NCI-H2081 treated with DMSO at 0.1 percent for 48 hours (cell line): ENCODE data around the gene BBS9.
"Not testable (repeated sequence)": the region's sequence is repeated elsewhere in the genome, so short reads cannot be mapped to it uniquely, and the experiment has no call there.

ENCODE experiments used
- DNase-seq: peaks from one replicate; lab custom pipeline; 2025; lab: John Stamatoyannopoulos, UW

BBS9 gene

GRCh38 chr7:33278095-33278494 lies 148.7 kb downstream of the BBS9 start:
- no peak for DNase-seq

DNA sequence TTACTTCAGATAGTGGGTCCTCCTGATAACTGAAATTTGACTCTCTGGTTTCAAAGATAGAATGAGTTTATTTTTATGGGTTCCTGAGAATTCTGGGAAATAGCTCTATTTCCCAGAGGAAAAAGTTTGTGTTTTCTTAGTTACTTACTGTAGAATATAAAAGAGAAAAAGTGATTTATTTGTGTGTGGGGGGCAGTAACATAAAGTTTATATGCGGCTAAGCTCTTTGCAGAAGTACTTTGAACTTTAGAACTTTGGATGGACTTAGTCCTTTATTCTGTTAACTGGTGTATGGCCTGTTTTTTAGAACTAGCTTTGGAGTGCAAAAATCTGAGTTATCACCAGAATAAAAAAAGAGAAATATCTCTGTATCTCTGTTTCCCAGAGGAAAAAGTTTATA lies 157.1 kb downstream of the BBS9 start:
- no peak for DNase-seq

DNA sequence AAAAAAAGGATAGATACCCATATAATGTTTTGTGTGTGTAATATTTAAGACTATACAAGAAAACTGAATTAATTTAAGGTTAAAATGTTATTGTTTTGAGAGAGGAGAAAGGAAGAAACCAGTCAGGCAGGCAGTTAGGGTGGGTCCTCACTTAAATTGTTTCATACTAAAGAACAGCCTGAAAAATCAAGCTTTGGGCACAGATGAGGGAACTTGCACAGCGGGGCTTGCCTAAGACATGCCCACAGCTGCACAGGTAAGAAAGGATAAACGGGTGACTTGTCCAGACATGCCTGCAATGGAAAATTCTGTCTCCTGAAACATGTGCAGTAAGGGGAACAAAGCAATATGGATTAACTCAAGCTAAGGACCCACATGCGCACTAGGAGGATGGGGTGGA lies 158.4 kb downstream of the BBS9 start:
- DNase-seq, result no peak

DNA sequence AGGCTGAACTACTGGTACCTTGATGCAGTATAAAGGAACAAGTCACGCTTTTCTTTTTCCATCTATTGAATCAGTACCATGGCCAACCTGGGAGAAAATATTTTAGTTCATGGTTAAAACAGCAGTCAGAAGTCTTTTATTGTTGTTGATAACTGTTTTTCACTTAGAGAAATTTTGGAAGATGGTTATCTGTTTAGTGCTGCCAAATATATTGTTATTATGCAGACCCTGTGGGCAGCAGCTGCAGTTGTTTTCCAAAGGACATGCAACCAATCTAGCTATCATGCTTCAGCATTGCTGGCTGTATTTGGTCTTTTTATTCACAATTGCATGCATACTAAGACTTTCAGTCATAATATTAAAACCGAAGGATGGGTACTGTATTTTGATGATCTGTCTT lies 169.5 kb downstream of the BBS9 start:
- DNase-seq, result no peak

GRCh38 chr7:33299425-33299824 lies 170.1 kb downstream of the BBS9 start:
- DNase-seq, result no peak

GRCh38 chr7:33300131-33300530 lies 170.8 kb downstream of the BBS9 start:
- no peak for DNase-seq

DNA sequence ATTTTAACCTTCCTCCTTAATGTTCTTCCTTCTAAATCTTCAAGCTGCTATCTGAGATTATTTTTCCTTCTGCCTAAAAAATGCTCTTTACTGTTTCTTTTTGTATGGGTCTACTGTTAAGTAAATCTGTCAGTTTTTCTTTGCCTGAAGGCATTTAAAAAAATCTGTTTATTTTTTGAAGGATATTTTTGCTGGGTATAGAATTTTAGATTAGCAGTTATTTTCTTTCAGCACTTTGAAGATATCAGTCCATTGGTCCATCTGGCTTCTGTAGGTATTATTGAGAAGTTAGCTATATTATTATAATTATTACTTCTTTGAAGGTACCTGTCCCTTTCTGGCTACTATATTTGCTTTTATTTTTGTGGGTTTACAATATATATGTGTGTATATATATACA lies 171.4 kb downstream of the BBS9 start:
- no peak for DNase-seq

DNA sequence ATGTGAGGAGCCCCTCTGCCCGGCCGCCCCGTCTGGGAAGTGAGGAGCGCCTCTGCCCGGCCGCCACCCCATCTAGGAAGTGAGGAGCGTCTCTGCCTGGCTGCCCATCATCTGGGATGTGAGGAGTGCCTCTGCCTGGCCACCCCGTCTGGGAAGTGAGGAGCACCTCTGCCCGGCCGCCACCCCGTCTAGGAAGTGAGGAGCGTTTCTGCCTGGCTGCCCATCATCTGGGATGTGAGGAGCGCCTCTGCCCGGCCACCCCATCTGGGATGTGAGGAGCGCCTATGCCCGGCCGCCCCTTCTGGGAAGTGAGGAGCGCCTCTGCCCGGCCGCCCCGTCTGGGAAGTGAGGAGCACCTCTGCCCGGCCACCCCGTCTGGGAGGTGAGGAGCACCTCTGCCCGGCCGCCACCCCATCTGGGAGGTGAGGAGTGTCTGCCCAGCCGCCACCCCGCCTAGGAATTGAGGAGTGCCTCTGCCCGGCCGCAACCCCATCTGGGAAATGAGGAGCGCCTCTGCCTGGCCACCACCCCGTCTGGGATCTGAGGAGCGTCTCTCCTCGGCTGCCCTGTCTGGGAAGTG lies 174.7 kb downstream of the BBS9 start:
- DNase-seq, result not testable (repeated sequence)

DNA sequence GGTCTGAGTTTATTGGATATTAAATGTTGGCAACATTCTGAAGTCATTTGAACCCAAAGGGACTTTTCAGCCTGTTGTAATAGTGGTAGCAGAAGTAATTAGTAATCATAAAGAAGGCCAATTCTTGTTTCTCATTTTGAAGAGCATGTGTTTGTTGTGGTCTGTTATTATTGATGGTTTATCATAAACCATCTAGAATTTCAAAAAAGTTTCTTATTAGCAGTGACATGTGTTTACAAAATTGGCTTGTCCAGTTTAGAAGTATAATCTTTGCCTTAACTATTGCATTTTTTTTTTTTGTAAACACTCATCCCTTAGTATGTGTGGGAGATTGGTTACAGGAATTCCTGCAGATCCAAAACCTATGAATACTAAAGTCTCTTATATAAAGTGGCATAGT lies 177.8 kb downstream of the BBS9 start:
- no peak for DNase-seq

- DNase-seq, result no peak
Measured at GRCh38 chr7:33310546-33310945, 181.2 kb downstream of the BBS9 start.

- DNase-seq, result no peak
Measured at GRCh38 chr7:33325754-33326484, 196.6 kb downstream of the BBS9 start.

DNA sequence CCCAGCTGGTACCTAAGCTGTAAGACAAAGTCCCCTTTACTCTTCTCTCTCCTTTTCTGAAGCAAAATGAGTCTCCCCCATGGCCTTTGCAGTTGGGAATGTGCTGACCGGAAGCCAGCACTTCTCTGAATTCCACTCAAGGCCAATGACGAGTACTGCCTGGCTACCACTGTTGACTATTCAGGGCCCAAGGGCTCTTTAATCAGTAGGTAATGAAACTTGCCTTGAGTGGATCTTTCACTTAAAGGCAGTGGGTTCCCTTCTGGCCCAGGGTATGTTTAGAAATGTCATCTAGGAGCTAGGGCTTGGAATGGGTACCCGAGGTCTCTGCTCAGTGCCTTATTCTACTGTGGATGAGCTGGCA lies 197.1 kb downstream of the BBS9 start:
- DNase-seq, result no peak

DNA sequence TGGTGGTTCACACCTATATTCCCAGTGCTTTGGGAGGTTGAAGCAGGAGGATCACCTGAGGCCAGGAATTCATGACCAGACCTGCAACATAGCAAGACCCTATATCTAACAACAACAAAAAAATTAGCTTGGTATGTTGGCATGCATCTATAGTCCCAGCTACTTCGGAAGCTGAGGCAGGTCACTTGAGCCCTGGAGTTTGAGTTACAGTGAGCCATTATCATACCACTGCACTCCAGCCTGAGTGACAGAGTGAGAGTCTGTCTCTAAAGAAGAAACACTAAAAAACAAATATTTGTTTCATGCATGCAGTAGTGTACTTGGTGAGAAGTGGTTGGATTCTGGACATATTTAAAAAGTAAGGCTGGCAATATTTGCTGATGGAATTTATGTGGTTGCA lies 198.1 kb downstream of the BBS9 start:
- no peak for DNase-seq

- no peak for DNase-seq
Measured at GRCh38 chr7:33334349-33334748, 205.0 kb downstream of the BBS9 start.

DNA sequence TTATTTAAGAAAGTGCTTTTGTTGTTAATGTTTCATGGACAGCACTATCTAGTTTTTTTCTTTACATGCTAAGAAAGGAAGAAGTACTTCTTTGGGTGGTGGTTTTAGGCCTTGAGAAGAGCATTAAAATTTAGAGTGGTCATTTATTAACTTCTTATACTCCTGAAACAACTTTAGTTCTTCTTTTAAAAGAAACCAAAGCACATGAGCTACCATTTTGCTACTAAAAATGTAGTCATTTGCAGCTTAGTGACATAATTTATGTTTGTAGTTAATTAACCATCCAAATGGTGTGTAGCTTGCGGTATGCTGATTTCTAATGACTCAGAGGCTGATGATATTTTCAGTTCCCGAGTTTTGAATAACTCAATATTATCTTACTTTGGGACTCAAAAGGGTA lies 207.5 kb downstream of the BBS9 start:
- no peak for DNase-seq

- no peak for DNase-seq
Measured at GRCh38 chr7:33339074-33339790, 209.9 kb downstream of the BBS9 start.

GRCh38 chr7:33346055-33346454 lies 216.7 kb downstream of the BBS9 start:
- no peak for DNase-seq

GRCh38 chr7:33350577-33350976 lies 221.2 kb downstream of the BBS9 start:
- DNase-seq, result no peak

DNA sequence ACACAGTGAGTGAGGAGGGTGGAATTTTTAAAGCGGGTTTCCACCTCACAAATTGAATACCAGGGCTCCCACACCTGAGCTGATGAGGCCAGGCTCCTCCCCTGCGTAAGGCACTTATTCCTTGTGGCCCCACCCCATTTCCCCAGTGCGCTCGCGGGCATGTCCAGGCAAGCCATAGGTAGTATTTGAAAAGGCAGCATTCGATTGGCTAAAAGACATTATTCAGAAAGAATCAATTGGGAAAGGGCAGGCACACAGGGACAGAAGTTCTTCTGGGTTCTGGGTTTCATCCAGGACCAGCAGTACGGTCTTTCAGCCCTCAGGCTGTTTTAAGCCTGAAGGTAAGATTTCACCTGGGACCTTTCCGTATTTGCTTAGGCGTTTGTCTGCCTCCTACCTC lies 222.3 kb downstream of the BBS9 start:
- no peak for DNase-seq

DNA sequence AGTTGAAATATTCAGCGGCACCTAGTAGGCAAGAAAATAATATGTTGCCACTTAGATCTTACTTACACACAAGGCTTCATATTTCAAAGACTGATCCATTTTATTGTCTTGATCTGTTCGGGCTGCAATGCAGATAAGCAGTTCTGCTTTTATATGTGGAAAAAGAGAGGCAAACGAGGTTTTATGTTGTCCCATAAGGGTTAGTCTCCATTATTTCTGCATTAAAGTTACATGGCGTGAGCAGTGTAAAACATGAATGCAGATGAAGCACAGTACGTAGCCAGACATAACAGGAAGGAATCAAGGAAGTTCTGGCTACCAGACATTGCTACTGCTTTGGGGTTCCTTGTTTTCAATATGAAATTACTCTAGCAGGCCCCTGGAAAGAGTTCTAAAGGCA lies 224.8 kb downstream of the BBS9 start:
- no peak for DNase-seq

DNA sequence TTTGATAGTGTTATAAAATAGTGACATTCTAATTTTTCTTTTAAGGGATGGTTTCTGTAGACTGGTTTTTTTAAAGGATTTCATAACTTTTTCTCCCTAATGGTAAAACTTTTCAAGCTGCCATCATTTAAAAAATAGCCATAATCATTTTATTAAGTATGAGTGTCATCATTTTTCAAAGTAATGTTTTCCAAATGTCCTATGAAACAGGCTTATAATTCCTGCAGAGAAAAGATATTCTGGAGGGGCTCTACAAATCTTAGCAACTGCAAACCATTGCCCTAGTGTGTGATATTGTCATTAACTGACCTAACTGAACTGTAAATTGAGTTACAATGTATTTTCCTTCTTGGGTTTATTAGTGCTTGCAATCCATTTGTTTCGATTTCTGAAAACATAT lies 226.0 kb downstream of the BBS9 start:
- no peak for DNase-seq

GRCh38 chr7:33356336-33356735 lies 227.0 kb downstream of the BBS9 start:
- DNase-seq, result no peak

- DNase-seq, result no peak
Measured at GRCh38 chr7:33357846-33358245, 228.5 kb downstream of the BBS9 start.

GRCh38 chr7:33369888-33370287 lies 240.5 kb downstream of the BBS9 start:
- DNase-seq, result no peak
